H1 (cell line): ENCODE data around the gene MBP.

ENCODE experiments used
- CEBPB ChIP-seq: IDR thresholded peaks from 2 replicates; pipeline ENCODE4 v1.6.1; 2012; ENCODE audit warnings: low read depth, low read length
- CHD2 ChIP-seq: IDR thresholded peaks from 2 replicates; pipeline ENCODE4 v1.6.1; 2012; ENCODE audit warnings: low read length, improper control_type of control experiment
- FOSL1 ChIP-seq: IDR thresholded peaks from 2 replicates; pipeline ENCODE4 v1.6.1; 2011; ENCODE audit warnings: mild to moderate bottlenecking, low read depth, low read length, moderate library complexity; ENCODE audit not compliant: insufficient read depth
- POLR2AphosphoS5 ChIP-seq: IDR thresholded peaks from 2 replicates; pipeline ENCODE4 v1.6.1; 2011; ENCODE audit warnings: low read depth, low read length
- ZNF274 ChIP-seq: IDR thresholded peaks from 2 replicates; pipeline ENCODE4 v1.7.0; 2012; ENCODE audit warnings: low read length, borderline replicate concordance; ENCODE audit errors: extremely low read depth
- TF ChIP-seq, protein P1 (sequence below), 3 experiments: IDR thresholded peaks; 1 replicate in 2 of 3; 2 replicates in 1 of 3; pipeline versions ENCODE4 v1.5.1 to v1.6.1; 2011; ENCODE audit warnings: low read length in 3 of 3, mild to moderate bottlenecking in 3 of 3, inconsistent platforms in 2 of 3, low read depth in 1 of 3, moderate library complexity in 1 of 3; ENCODE audit not compliant: insufficient read depth in 1 of 3; ENCODE audit errors: control extremely low read depth in 1 of 3
- TF ChIP-seq, protein P2 (sequence below): IDR thresholded peaks from 2 replicates; pipeline ENCODE4 v1.6.1; 2011; ENCODE audit warnings: low read length, improper control_type of control experiment

DNA sequence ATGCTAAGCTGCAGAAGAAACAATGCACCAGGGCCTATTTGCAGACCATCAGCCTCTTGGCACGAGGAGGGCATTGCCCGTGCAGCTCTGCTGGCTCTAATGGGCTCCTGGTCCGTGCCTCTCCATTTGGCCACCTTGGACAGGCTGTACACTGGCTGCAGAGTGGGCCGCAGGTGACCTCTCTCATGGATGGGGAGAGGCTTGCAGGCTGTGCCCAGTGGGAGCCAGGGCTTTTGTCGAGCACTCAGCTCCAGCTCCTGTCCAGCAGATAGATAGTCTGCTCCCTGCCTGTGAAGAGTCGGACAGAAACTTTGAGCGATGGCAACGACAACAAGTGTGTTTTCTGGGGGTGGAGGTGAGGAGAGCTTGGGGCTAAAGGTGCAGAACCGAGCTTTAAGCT, 100.9 kb downstream of the MBP start:
- TF ChIP-seq, protein P1, sequence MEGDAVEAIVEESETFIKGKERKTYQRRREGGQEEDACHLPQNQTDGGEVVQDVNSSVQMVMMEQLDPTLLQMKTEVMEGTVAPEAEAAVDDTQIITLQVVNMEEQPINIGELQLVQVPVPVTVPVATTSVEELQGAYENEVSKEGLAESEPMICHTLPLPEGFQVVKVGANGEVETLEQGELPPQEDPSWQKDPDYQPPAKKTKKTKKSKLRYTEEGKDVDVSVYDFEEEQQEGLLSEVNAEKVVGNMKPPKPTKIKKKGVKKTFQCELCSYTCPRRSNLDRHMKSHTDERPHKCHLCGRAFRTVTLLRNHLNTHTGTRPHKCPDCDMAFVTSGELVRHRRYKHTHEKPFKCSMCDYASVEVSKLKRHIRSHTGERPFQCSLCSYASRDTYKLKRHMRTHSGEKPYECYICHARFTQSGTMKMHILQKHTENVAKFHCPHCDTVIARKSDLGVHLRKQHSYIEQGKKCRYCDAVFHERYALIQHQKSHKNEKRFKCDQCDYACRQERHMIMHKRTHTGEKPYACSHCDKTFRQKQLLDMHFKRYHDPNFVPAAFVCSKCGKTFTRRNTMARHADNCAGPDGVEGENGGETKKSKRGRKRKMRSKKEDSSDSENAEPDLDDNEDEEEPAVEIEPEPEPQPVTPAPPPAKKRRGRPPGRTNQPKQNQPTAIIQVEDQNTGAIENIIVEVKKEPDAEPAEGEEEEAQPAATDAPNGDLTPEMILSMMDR (IDR thresholded peaks at IDR 0.05; ENCODE audit: control extremely low read depth in 1 of 3, insufficient read depth in 1 of 3, low read depth in 1 of 3, low read length in 3 of 3): no peak
- TF ChIP-seq, protein P2, sequence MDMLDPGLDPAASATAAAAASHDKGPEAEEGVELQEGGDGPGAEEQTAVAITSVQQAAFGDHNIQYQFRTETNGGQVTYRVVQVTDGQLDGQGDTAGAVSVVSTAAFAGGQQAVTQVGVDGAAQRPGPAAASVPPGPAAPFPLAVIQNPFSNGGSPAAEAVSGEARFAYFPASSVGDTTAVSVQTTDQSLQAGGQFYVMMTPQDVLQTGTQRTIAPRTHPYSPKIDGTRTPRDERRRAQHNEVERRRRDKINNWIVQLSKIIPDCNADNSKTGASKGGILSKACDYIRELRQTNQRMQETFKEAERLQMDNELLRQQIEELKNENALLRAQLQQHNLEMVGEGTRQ: no peak
- no peak for TF ChIP-seq ZNF274
- TF ChIP-seq POLR2AphosphoS5: no peak
- no peak for TF ChIP-seq CHD2
- TF ChIP-seq CEBPB: no peak
- TF ChIP-seq FOSL1: no peak
